GM19372 (cell line): ENCODE measurements around the gene DIP2C.
A peak's percentile ranks its signal among the peaks of the same experiment; 100 is the strongest.
"Not testable (repeated sequence)": the region's sequence is repeated elsewhere in the genome, so short reads cannot be mapped to it uniquely, and the experiment has no call there.

ENCODE experiments used
- ATAC-seq: cut with Tn5 transposase; IDR thresholded peaks from one replicate; pipeline ENCODE4 v1.9.1; 2021; ENCODE audit warnings: mild to moderate bottlenecking, low read depth, moderate library complexity; ENCODE audit not compliant: unreplicated experiment

Gene DIP2C

DNA sequence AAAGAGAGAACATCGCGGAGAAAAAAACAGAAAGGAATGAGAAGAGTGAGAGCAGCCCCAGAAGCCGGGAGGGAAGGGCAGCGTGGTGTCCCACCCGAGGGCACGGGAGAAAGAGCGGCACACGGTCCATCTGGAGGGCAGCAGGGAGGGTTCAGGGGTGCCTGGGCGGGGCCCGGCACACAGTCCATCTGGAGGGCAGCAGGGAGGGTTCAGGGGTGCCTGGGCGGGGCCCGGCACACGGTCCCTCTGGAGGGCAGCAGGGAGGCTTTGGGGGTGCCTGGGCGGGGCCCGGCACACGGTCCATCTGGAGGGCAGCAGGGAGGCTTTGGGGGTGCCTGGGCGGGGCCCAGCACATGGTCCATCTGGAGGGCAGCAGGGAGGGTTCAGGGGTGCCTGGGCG is 381.8 kb downstream of the DIP2C start:
- ATAC-seq: no peak

GRCh38 chr10:306675-307185 is 382.7 kb downstream of the DIP2C start:
- ATAC-seq: no peak

DNA sequence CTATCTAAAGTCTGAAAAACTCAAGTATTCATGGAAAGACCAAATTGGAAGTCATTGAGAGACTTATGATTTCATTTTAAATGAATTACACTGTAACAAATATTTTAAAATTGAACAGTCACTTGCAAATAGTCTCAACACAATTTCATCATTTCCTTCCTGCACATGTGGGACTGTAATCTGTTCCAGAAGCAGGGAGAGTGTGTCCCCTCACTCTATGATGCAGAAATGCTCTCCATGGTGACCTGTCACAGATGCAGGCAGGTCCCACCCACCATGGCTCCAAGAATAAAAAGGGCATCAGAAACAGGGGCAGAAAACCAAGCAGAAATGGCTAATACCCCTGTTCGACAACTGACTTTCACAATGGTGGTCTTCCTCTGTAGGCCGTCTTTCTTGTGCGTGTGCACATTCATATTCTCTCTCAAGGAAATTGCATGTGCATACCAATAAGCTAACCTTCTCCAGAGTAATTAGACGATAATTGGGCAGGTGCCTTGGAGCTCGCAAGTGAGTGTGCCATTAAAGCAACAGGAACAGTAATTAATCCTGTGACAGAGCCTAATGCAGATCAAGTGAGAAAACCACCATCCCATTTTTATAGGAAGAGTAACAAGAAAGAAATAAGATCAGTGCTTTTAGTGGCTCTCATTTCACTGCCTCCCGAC is 383.3 kb downstream of the DIP2C start:
- ATAC-seq: no peak

GRCh38 chr10:305034-305433 is 384.4 kb downstream of the DIP2C start:
- ATAC-seq: no peak

DNA sequence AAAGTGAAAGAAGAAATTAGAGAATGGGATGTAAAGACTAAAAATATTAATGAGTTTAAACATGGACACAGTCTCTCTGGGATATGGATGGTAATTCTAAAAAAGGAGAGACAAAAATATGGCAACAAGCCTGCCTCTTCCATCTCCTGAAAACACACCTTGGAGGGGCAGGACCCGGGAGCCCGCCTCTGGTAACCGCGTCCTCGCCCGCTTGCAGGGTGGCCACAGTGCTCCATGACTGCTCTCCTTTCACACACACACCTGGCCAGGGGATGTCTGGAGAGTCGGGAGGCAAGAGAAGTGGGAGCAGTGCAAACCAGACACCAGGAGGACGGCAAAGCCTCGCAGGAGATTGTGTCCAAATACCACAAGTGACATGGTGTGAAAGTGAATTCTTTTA is 387.9 kb downstream of the DIP2C start:
- no peak for ATAC-seq

- not testable (repeated sequence) for ATAC-seq
Observed at GRCh38 chr10:300580-300979, 388.9 kb downstream of the DIP2C start.

GRCh38 chr10:299969-300368 is 389.5 kb downstream of the DIP2C start:
- ATAC-seq: no peak

DNA sequence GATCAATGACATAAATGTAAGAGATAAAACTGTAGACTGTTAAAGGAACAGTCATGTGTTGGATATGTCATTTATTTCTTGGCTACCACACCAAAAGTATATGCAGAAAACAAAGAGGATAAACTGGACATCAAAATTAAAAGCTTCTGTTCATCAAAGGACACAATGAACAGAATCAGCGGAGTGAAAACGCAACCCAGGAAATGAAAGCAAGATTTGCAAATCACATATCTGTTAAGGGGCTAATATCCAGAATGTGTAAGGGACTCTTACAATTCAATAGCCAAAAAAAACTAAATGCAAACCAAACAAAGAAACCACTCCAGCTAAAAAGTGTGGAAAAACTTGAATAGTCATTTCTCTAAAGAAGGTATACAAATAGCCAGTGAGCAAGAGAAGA is 390.0 kb downstream of the DIP2C start:
- no peak for ATAC-seq

- no peak for ATAC-seq
Observed at GRCh38 chr10:298033-298432, 391.4 kb downstream of the DIP2C start.

DNA sequence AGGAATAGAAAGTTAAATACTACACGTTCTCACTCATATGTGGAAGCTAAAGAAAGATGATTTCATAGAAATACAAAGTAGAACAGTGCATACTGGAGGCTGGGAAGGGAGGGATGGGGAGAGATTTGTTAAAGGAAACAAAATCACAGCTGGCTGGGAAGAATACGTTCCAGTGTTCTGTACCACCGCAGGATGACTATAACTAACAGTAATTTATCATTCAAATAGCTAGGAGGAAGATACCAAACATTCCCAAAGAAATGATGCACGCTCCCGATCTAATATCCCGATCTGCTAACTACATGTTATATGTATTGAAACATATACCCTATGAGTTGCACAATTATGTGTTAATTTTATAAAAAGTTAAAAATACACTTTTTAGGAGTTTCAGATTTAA is 391.9 kb downstream of the DIP2C start:
- ATAC-seq: no peak

DNA sequence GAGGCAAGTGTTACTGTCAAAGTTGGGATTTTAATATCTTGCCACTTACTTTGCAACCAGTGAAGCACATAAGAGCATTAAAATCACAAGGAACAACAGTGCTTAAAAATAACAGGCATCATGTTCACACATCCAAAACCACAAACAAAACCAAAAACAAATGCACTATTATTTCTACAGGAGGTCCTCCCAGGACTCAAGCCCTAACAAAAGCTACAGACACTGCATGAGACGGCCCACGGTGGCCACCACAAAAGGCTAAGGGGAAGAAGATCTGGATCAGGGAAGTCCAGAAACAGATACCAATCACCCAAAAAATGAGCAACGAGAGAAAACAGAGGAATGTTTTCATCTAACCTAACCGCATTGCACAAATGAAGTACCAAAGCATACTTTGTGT is 395.8 kb downstream of the DIP2C start:
- ATAC-seq: no peak

GRCh38 chr10:290026-290725 is 399.3 kb downstream of the DIP2C start:
- no peak for ATAC-seq

DNA sequence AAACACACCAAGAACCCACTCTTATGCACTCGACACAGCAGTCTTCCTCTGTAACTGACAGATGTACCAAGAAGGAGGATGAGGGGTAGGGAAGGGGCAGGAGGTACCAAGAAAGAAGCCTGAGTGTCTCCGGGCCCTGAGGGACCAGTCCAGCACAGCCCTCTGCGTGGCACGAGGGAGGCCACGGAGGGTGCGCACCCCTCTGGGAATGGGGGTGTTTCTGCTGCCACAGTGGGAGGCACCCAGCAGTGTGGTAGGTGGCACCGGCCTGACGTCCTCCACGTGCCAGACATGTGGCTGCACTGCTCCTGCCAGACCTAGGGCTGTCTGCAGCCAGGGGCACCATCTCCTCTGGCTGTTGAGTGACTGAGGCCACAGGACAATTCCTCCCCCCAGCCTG is 399.9 kb downstream of the DIP2C start:
- ATAC-seq: no peak

DNA sequence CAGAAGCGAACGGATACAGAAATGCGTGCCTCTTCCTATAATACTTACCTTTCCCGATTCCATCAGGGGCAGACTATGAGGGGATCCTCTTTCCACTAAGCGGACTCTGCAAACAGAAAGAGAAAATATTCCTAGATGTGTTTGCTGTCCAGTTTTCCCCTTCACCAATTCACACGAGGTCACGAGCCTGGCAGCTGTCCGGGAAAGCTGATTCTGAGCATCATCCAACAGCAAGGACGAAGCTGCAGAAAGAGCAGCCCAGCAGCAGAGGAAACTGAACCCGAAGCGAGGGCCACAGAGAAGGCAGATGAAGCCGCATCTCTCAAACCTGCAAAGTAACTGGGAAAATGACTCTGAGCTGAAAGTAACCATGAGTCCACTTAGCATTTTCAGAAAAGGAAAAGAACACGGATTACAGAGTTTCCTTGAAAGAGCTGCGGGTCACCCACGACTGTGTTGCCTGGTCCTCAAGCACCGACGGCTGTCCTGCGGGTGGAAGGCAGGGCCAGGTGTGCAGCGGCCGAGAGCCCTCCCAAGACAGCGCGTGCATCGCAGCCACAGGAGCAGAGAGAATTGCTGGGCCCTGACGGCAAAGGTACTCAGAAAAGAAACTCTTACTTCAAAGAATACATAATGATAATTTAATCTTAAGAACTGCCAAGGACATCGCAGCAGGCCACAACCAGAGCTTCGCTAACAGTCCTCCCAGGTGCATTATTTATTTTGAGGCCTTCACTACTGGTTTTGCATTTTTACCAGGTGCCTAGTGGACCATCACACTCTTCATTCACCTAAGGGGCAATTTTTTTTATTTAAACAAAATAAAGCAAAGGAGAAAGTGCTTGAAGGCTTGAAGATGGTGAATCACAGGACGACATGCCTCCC is 400.9 kb downstream of the DIP2C start:
- no peak for ATAC-seq

- ATAC-seq: no peak
Observed at GRCh38 chr10:287814-288213, 401.7 kb downstream of the DIP2C start.

GRCh38 chr10:287026-287709 is 402.3 kb downstream of the DIP2C start:
- ATAC-seq: no peak

- no peak for ATAC-seq
Observed at GRCh38 chr10:285216-285615, 404.3 kb downstream of the DIP2C start.

- ATAC-seq: peak; percentile 74
Observed at GRCh38 chr10:283916-284356, 405.5 kb downstream of the DIP2C start.

- no peak for ATAC-seq
Observed at GRCh38 chr10:283140-283479, 406.4 kb downstream of the DIP2C start.

GRCh38 chr10:282294-283139 is 407.0 kb downstream of the DIP2C start:
- ATAC-seq: no peak
